DOHH2 (cell line): ENCODE data around the gene C2orf49.

Experiments used
- H3F3A ChIP-seq: fragments of 200-600 bp; sonication (generic), shearing (Covaris generic); 2 replicates; pipeline ENCODE4 v1.6.0; 2016; ENCODE audit warnings: antibody characterized with exemption, mild to moderate bottlenecking; ENCODE audit not compliant: control insufficient read depth, insufficient read depth
- H3K27ac ChIP-seq: fragments of 200-600 bp; sonication (generic); 2 replicates; pipeline ENCODE4 v1.5.1; 2014; ENCODE audit warnings: low read depth, mild to moderate bottlenecking, low read length, moderate library complexity
- H3K27me3 ChIP-seq: fragments of 200-600 bp; sonication (generic); 2 replicates; pipeline ENCODE4 v1.6.1; 2014; ENCODE audit warnings: mild to moderate bottlenecking, low read length, mixed read lengths; ENCODE audit not compliant: control insufficient read depth
- H3K36me3 ChIP-seq: fragments of 200-600 bp; sonication (generic); 2 replicates; pipeline ENCODE4 v1.6.1; 2014; ENCODE audit warnings: mild to moderate bottlenecking, low read length, moderate library complexity, mixed read lengths; ENCODE audit not compliant: control insufficient read depth
- H3K4me1 ChIP-seq: fragments of 200-600 bp; sonication (generic); 2 replicates; pipeline ENCODE4 v1.6.1; 2014; ENCODE audit warnings: mild to moderate bottlenecking, low read length, mixed read lengths; ENCODE audit not compliant: control insufficient read depth
- H3K4me2 ChIP-seq: fragments of 200-600 bp; sonication (generic); 2 replicates; pipeline ENCODE4 v1.6.0; 2014; ENCODE audit warnings: mild to moderate bottlenecking, low read length, moderate library complexity
- H3K4me3 ChIP-seq: fragments of 200-600 bp; sonication (generic); 2 replicates; pipeline ENCODE4 v1.5.1; 2014; ENCODE audit warnings: mild to moderate bottlenecking, low read length, mixed read lengths
- H3K79me2 ChIP-seq: fragments of 200-600 bp; sonication (generic); 2 replicates; pipeline ENCODE4 v1.6.1; 2014; ENCODE audit warnings: mild to moderate bottlenecking, low read length, mixed read lengths; ENCODE audit not compliant: control insufficient read depth
- H3K9me2 ChIP-seq: fragments of 200-600 bp; sonication (generic); replicated peaks from 2 replicates; pipeline ENCODE4 v1.6.1; 2014; ENCODE audit warnings: mild to moderate bottlenecking, low read length, mixed read lengths; ENCODE audit not compliant: control insufficient read depth
- H3K9me3 ChIP-seq: fragments of 200-600 bp; sonication (generic); 2 replicates; pipeline ENCODE4 v1.6.1; 2014; ENCODE audit warnings: antibody characterized with exemption, low read length, mixed read lengths; ENCODE audit not compliant: control insufficient read depth, insufficient read depth
- H4K20me1 ChIP-seq: fragments of 200-600 bp; sonication (generic); 2 replicates; pipeline ENCODE4 v1.6.0; 2014; ENCODE audit warnings: low read depth, mild to moderate bottlenecking, antibody characterized with exemption, low read length, moderate library complexity; ENCODE audit not compliant: control insufficient read depth, insufficient read depth
- EZH2phosphoT487 ChIP-seq: fragments of 200-600 bp; sonication (generic); IDR thresholded peaks from 2 replicates; pipeline ENCODE4 v1.6.1; 2017; ENCODE audit warnings: borderline replicate concordance, mild to moderate bottlenecking, antibody characterized with exemption, low read length, moderate library complexity, mixed read lengths
- TF ChIP-seq, protein P1 (sequence below): fragments of 200-600 bp; sonication (generic); IDR thresholded peaks from one replicate; pipeline ENCODE4 v1.5.1; 2014; ENCODE audit warnings: antibody characterized with exemption, mild to moderate bottlenecking, low read depth, low read length; ENCODE audit not compliant: poor library complexity, severe bottlenecking

C2orf49 gene

DNA sequence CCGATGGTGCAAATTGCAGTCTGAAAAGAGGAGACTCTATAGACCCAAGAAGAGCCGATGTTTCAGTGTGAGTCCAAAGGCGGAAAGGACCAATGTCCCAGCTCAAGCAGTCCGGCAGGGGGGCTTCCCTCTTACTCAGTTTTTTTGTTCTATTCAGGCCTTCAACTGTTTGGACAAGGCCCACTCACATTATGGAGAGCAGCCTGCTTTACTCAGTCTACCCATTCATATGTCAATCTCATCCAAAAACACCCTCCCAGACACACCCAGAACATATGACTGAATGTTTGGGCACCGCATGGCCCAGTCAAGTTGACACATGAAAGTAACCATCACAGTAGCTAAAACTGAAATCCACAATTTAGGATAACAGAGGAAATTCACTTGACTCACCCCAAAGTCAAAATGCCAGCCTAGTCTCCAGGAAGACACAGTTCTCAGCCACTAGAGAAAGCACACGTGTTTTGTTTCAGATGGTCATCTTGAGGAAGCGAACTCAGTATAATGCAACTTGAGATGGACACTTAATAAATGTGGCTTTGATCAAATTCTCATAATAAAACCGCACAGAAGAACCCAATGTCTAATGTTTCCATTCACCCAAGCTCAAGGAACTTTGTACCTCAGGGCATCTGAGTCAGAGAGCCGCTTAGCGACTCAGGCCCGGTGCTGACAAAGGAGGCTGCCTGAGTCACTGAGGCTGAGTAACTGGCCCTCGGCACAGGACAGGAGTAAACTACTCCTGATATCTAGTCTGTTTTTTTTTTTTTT, 59.1 kb downstream of the C2orf49 start:
- Histone ChIP-seq H4K20me1 (no peaks in the 10 kb centered on the region), H3K9me3 (no peaks in the 10 kb centered on the region), H3K27ac (no peak overlapping the region), H3K4me1 (no peaks in the 10 kb centered on the region), H3K4me3 (no peak overlapping the region), H3K9me2 (no peaks in the 10 kb centered on the region), H3K27me3 (peaks cover 17% of the 10 kb centered on the region), H3K4me2 (no peak overlapping the region), H3F3A (no peaks in the 10 kb centered on the region), H3K36me3 (no peaks in the 10 kb centered on the region), H3K79me2 (no peaks in the 10 kb centered on the region)
- TF ChIP-seq, protein P1, sequence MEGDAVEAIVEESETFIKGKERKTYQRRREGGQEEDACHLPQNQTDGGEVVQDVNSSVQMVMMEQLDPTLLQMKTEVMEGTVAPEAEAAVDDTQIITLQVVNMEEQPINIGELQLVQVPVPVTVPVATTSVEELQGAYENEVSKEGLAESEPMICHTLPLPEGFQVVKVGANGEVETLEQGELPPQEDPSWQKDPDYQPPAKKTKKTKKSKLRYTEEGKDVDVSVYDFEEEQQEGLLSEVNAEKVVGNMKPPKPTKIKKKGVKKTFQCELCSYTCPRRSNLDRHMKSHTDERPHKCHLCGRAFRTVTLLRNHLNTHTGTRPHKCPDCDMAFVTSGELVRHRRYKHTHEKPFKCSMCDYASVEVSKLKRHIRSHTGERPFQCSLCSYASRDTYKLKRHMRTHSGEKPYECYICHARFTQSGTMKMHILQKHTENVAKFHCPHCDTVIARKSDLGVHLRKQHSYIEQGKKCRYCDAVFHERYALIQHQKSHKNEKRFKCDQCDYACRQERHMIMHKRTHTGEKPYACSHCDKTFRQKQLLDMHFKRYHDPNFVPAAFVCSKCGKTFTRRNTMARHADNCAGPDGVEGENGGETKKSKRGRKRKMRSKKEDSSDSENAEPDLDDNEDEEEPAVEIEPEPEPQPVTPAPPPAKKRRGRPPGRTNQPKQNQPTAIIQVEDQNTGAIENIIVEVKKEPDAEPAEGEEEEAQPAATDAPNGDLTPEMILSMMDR, result no peak
- no peak for TF ChIP-seq EZH2phosphoT487

DNA sequence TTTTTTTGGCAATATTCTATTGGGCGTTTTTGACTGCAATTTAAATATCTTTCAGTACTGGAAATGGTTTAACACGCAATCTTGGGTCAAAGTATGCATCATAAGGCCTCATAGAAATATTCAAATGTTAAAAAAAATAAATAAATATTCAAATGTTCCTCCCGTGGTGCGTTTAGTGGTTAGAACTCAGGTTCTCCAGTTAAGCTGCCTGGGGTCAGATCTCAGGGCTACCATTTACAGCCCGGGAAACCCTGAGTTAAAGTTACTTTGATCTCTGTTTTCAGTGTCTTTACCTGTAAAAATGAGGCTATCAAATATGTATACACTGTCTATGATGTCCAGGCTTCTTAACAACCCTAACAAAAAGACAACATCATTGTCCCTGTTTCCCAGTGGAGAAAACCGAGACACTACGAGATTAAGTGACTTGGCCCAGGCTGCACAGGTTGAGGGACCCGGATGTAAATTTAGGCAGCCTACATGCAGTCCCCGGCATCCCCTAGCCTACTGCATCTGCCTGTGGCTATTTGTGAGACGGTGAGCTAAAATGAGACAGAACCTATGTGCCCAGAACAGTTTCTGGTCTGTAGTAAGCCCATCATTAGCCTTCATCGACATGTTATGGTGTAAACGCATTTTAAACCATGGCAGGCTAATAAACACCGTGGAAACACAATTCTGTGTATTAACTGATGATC, 59.8 kb downstream of the C2orf49 start:
- Histone ChIP-seq H3K36me3 (no peaks in the 10 kb centered on the region), H3K4me2 (no peak overlapping the region), H3K4me3 (no peak overlapping the region), H3K27me3 (peaks cover 15% of the 10 kb centered on the region), H3K9me3 (no peaks in the 10 kb centered on the region), H3K27ac (no peak overlapping the region), H3K4me1 (no peaks in the 10 kb centered on the region), H3K79me2 (no peaks in the 10 kb centered on the region), H4K20me1 (no peaks in the 10 kb centered on the region), H3F3A (no peaks in the 10 kb centered on the region), H3K9me2 (no peaks in the 10 kb centered on the region)
- TF ChIP-seq EZH2phosphoT487, result no peak
- TF ChIP-seq, protein P1, result no peak

DNA sequence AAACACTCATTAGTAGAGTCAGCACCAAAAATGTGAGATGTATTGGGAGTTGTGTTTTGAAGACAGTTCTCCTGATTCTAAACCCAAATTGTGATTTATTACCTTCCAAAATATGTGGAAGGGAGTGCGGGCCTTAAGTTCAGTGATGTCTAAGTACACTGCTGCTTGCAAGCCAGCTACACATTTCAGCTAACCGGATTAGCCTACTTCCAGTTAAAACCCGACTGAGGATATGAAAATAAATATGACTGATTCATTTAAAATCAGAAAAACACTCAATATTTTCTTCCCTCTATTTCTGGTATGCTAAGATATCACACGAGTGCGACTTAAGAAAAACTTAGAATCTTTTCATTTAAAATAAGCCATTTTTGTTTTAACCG, 60.6 kb downstream of the C2orf49 start:
- H3K27ac ChIP-seq, result no peak overlapping the region
- H3K4me3 ChIP-seq, result no peak overlapping the region
- no peaks in the 10 kb centered on the region for H3K36me3 ChIP-seq
- no peaks in the 10 kb centered on the region for H3K9me3 ChIP-seq
- no peaks in the 10 kb centered on the region for H3K79me2 ChIP-seq
- H3K4me1 ChIP-seq, result no peaks in the 10 kb centered on the region
- no peaks in the 10 kb centered on the region for H3K9me2 ChIP-seq
- TF ChIP-seq, protein P1, result no peak
- TF ChIP-seq EZH2phosphoT487, result peak; percentile 62; the same call in 1 of the 2 replicates
- no peaks in the 10 kb centered on the region for H4K20me1 ChIP-seq
- H3K27me3 ChIP-seq, result peaks cover 15% of the 10 kb centered on the region
- no peak overlapping the region for H3K4me2 ChIP-seq
- H3F3A ChIP-seq, result no peaks in the 10 kb centered on the region
